K562 (cell line): Measurements from ENCODE around the gene RNPEP. TPM values are rescaled to one million over a fixed set of nuclear protein-coding genes. Genes with fewer than 3 reads are reported as not detected.

Experiments used
- ASH1L ChIP-seq: fragments of 450-650 bp; IDR thresholded peaks from 2 replicates; pipeline ENCODE4 v1.6.1; 2018; ENCODE audit warnings: borderline replicate concordance, mild to moderate bottlenecking, low read depth; ENCODE audit not compliant: partially characterized antibody
- EP300 ChIP-seq: IDR thresholded peaks from 2 replicates; pipeline ENCODE4 v1.6.1; 2012; ENCODE audit warnings: low read length, improper control_type of control experiment
- JUN ChIP-seq, 2 experiments: sonication (generic) in 1 of 2; formaldehyde crosslinking in 1 of 2; IDR thresholded peaks; 2 replicates each; pipeline versions ENCODE4 v1.6.1 to v1.8.0; 2012 to 2022; ENCODE audit warnings: borderline replicate concordance in 2 of 2, mild to moderate bottlenecking in 2 of 2, improper control_type of control experiment in 1 of 2, low read depth in 1 of 2, low read length in 1 of 2, missing genetic modification reagents in 1 of 2
- KHSRP ChIP-seq: fragments of 450-650 bp; IDR thresholded peaks from 2 replicates; pipeline ENCODE4 v1.6.1; 2017
- NFIC ChIP-seq: fragments of 450-650 bp; IDR thresholded peaks from 2 replicates; pipeline ENCODE4 v1.6.1; 2017; ENCODE audit warnings: mild to moderate bottlenecking, inconsistent platforms
- NRF1 ChIP-seq, 2 experiments: fragments of 450-650 bp; IDR thresholded peaks in 1 of 2; conservative IDR thresholded peaks in 1 of 2; 2 replicates each; pipeline ENCODE4 v1.6.1; 2014; ENCODE audit warnings: mild to moderate bottlenecking in 2 of 2
- PRMT5 ChIP-seq: sonication (generic); formaldehyde crosslinking; IDR thresholded peaks from 2 replicates; pipeline ENCODE4 v1.5.0; 2020; ENCODE audit warnings: missing genetic modification reagents
- RUNX1 ChIP-seq: sonication (generic); IDR thresholded peaks from 2 replicates; pipeline ENCODE4 v1.6.1; 2016; ENCODE audit warnings: antibody characterized with exemption, low read depth
- SIN3B ChIP-seq: fragments of 450-650 bp; IDR thresholded peaks from 2 replicates; pipeline ENCODE4 v1.6.1; 2017; ENCODE audit warnings: low read depth, mild to moderate bottlenecking, moderate library complexity
- TAF9B ChIP-seq: fragments of 450-650 bp; IDR thresholded peaks from 2 replicates; pipeline ENCODE4 v1.6.1; 2018; ENCODE audit warnings: mild to moderate bottlenecking; ENCODE audit not compliant: partially characterized antibody
- TARDBP ChIP-seq: fragments of 450-650 bp; IDR thresholded peaks from 2 replicates; pipeline ENCODE4 v1.6.1; 2016
- TBL1XR1 ChIP-seq, 2 experiments: IDR thresholded peaks; 2 replicates each; pipeline ENCODE4 v1.6.1; 2012; ENCODE audit warnings: improper control_type of control experiment in 2 of 2, low read length in 2 of 2, mild to moderate bottlenecking in 1 of 2
- ZBTB1 ChIP-seq: sonication (generic); formaldehyde crosslinking; IDR thresholded peaks from 2 replicates; pipeline ENCODE4 v1.8.1; 2023; ENCODE audit warnings: missing genetic modification reagents, low read depth, mild to moderate bottlenecking, borderline replicate concordance
- ZC3H8 ChIP-seq: fragments of 450-650 bp; IDR thresholded peaks from 2 replicates; pipeline ENCODE4 v1.6.1; 2017
- ZNF253 ChIP-seq: fragments of 250-450 bp; sonication (Bioruptor Pico); conservative IDR thresholded peaks from 2 replicates; pipeline ENCODE4 v1.6.1; 2021; ENCODE audit warnings: mild to moderate bottlenecking
- polyA plus RNA-seq, 8 experiments: library from polyadenylated mRNA; depleted of rRNA in 4 of 8; stranded (reverse) in 5 of 8; unstranded in 3 of 8; fragments of >200 nt; fragmentation: Nextera tagmentation in 2 of 8; fragmentation: Illumina TruSeq in 1 of 8; extraction: Ambion mirVana in 2 of 8; extraction: Trizol in 1 of 8; gene quantifications; 2 replicates each; pipeline versions ENCODE4 v1.2.1 to v1.2.3, GENCODE V29; 2011 to 2014; ENCODE audit warnings: inconsistent platforms in 1 of 8, missing spikeins in 1 of 8
- total RNA-seq, 7 experiments: library from RNA; depleted of rRNA in 6 of 7; stranded (reverse); fragments of >200 nt in 6 of 7; fragmentation: Illumina TruSeq in 2 of 7; extraction: Trizol in 2 of 7; gene quantifications; 2 replicates each; pipeline versions ENCODE4 v1.2.1 to v1.2.3, GENCODE V29; 2011 to 2021; ENCODE audit warnings: low replicate concordance in 1 of 7
- TF ChIP-seq, protein P1 (sequence below): sonication (generic); formaldehyde crosslinking; IDR thresholded peaks from 2 replicates; pipeline ENCODE4 v1.4.0; 2020; ENCODE audit warnings: mild to moderate bottlenecking, missing genetic modification reagents
- TF ChIP-seq, protein P2 (sequence below): sonication (generic); IDR thresholded peaks from 2 replicates; pipeline ENCODE4 v1.6.1; 2016
- TF ChIP-seq, protein P3 (sequence below), 2 experiments: fragments of 450-650 bp; conservative IDR thresholded peaks; 2 replicates each; pipeline ENCODE4 v1.6.1; 2017; ENCODE audit warnings: mild to moderate bottlenecking in 2 of 2, moderate library complexity in 2 of 2
- TF ChIP-seq, protein P4 (sequence below): fragments of 250-450 bp; sonication (Bioruptor Pico); IDR thresholded peaks from 2 replicates; pipeline ENCODE4 v1.8.0; 2022; ENCODE audit warnings: inconsistent platforms

RNPEP gene
- total and polyA plus RNA-seq, 9 of the 15 experiments (the other 6 are each of a cell fraction or from before 2014, with no cell fraction given) = 27.5 to 131 (median 63.4) TPM

DNA sequence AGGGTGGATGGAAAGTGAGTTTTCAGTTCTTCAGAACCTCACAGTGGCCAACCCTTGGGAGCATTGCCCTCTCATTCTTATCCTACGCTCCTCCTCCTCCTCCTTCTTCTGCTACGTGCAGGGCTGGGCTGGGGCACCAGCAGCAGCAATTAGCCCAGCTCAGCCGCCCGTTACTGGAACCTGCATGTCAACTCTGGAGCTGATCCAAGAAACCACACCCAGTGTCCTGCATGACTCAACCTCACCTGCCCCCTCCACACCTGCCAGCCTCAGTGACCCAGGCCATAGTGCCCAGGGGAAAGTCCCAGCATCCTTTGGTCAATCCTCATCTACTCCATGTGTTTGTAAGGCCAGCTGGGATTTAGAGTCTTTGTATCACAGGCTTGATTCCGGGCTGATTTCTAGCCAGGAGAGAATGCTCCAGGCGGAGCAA is 40.6 kb downstream of the RNPEP start (continued):
- TF ChIP-seq ASH1L = no peak
- no peak for TF ChIP-seq KHSRP
- no peak for TF ChIP-seq TBL1XR1 (IDR thresholded peaks at IDR 0.05; ENCODE audit: low read length in 2 of 2)
- 0 out of 4 replicates have a peak, but pooled peaks of 1 of the 2 experiments have one; percentile 3 for TF ChIP-seq NRF1 (conservative IDR thresholded peaks at IDR 0.05 in 1 of 2, IDR thresholded peaks at IDR 0.05 in 1 of 2)
- TF ChIP-seq ZC3H8 = no peak
- TF ChIP-seq TARDBP = no peak
- TF ChIP-seq ZBTB1 (CRISPR knock-in tag) = no peak
- TF ChIP-seq, protein P1, sequence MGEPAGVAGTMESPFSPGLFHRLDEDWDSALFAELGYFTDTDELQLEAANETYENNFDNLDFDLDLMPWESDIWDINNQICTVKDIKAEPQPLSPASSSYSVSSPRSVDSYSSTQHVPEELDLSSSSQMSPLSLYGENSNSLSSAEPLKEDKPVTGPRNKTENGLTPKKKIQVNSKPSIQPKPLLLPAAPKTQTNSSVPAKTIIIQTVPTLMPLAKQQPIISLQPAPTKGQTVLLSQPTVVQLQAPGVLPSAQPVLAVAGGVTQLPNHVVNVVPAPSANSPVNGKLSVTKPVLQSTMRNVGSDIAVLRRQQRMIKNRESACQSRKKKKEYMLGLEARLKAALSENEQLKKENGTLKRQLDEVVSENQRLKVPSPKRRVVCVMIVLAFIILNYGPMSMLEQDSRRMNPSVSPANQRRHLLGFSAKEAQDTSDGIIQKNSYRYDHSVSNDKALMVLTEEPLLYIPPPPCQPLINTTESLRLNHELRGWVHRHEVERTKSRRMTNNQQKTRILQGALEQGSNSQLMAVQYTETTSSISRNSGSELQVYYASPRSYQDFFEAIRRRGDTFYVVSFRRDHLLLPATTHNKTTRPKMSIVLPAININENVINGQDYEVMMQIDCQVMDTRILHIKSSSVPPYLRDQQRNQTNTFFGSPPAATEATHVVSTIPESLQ = no peak
- TF ChIP-seq, protein P2, sequence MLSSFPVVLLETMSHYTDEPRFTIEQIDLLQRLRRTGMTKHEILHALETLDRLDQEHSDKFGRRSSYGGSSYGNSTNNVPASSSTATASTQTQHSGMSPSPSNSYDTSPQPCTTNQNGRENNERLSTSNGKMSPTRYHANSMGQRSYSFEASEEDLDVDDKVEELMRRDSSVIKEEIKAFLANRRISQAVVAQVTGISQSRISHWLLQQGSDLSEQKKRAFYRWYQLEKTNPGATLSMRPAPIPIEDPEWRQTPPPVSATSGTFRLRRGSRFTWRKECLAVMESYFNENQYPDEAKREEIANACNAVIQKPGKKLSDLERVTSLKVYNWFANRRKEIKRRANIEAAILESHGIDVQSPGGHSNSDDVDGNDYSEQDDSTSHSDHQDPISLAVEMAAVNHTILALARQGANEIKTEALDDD = no peak
- TF ChIP-seq ZNF253 (CRISPR knock-in tag) = no peak
- TF ChIP-seq PRMT5 = no peak
- no peak for TF ChIP-seq SIN3B
- no peak for TF ChIP-seq TAF9B
- TF ChIP-seq JUN (IDR thresholded peaks at IDR 0.05; ENCODE audit: borderline replicate concordance, low read depth, low read length) = 0 out of 2 replicates have a peak, but pooled peaks have one; percentile 39
- no peak for TF ChIP-seq JUN (CRISPR knock-in tag; IDR thresholded peaks at IDR 0.05; ENCODE audit: borderline replicate concordance)
- TF ChIP-seq RUNX1 = no peak
- TF ChIP-seq, protein P3, sequence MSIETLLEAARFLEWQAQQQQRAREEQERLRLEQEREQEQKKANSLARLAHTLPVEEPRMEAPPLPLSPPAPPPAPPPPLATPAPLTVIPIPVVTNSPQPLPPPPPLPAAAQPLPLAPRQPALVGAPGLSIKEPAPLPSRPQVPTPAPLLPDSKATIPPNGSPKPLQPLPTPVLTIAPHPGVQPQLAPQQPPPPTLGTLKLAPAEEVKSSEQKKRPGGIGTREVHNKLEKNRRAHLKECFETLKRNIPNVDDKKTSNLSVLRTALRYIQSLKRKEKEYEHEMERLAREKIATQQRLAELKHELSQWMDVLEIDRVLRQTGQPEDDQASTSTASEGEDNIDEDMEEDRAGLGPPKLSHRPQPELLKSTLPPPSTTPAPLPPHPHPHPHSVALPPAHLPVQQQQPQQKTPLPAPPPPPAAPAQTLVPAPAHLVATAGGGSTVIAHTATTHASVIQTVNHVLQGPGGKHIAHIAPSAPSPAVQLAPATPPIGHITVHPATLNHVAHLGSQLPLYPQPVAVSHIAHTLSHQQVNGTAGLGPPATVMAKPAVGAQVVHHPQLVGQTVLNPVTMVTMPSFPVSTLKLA (conservative IDR thresholded peaks at IDR 0.05) = no peak
- peak; percentile 75 for TF ChIP-seq NFIC
- TF ChIP-seq, protein P4, sequence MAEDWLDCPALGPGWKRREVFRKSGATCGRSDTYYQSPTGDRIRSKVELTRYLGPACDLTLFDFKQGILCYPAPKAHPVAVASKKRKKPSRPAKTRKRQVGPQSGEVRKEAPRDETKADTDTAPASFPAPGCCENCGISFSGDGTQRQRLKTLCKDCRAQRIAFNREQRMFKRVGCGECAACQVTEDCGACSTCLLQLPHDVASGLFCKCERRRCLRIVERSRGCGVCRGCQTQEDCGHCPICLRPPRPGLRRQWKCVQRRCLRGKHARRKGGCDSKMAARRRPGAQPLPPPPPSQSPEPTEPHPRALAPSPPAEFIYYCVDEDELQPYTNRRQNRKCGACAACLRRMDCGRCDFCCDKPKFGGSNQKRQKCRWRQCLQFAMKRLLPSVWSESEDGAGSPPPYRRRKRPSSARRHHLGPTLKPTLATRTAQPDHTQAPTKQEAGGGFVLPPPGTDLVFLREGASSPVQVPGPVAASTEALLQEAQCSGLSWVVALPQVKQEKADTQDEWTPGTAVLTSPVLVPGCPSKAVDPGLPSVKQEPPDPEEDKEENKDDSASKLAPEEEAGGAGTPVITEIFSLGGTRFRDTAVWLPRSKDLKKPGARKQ (CRISPR knock-in tag) = no peak
- no peak for TF ChIP-seq EP300
